Posterior vena cava (tissue), 2 donors: Measurements from ENCODE around the gene DENND6B. TPM values are rescaled to one million over a fixed set of nuclear protein-coding genes. Genes with fewer than 3 reads are reported as not detected.
A peak's percentile ranks its signal among the peaks of the same experiment; 100 is the strongest.
"Not testable (repeated sequence)": the region's sequence is repeated elsewhere in the genome, so short reads cannot be mapped to it uniquely, and the experiment has no call there.

ENCODE experiments used
- DNase-seq: peaks from one replicate; pipeline ENCODE4 v3.0.0-alpha.2; 2020; ENCODE audit warnings: low spot score
- intact Hi-C, 2 donors: fragments of 100-400 bp; cut with DNase I; formaldehyde crosslinking; loops; one replicate each; pipeline versions ENCODE4 v1.14.1 to v1.14.2; 2022 to 2023
- long read RNA-seq, 2 donors: library from polyadenylated mRNA; unstranded; transcript quantifications; one replicate each; pipeline ENCODE4 v2.0.0, GENCODE V29; 2020 to 2021
- total RNA-seq, 2 donors: library from RNA; stranded (reverse); fragmentation: NEBNext Ultra II Directional; extraction: Animal tissue kit (Norgen Biotek cat#: 25700); gene quantifications; one replicate each; pipeline ENCODE4 v1.2.1, GENCODE V29; 2021
- donor health status: DM: yes; HTN: yes; CAD: no.
- donor health status: DM: yes; HTN: yes; CAD: no.

The DENND6B gene, protein sequence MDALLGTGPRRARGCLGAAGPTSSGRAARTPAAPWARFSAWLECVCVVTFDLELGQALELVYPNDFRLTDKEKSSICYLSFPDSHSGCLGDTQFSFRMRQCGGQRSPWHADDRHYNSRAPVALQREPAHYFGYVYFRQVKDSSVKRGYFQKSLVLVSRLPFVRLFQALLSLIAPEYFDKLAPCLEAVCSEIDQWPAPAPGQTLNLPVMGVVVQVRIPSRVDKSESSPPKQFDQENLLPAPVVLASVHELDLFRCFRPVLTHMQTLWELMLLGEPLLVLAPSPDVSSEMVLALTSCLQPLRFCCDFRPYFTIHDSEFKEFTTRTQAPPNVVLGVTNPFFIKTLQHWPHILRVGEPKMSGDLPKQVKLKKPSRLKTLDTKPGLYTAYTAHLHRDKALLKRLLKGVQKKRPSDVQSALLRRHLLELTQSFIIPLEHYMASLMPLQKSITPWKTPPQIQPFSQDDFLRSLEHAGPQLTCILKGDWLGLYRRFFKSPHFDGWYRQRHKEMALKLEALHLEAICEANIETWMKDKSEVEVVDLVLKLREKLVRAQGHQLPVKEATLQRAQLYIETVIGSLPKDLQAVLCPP
- total RNA-seq: 1 to 10 TPM; 2.1 to 2.5 TPM
- long read RNA-seq, donor 1, partial matches to known transcripts: 0 of 1 reads
- long read RNA-seq, donor 1, other reads (novel, unspliced or antisense): 1 of 1 reads
- long read RNA-seq, donor 2, partial matches to known transcripts: 0 of 2 reads
- long read RNA-seq, donor 2, other reads (novel, unspliced or antisense): 2 of 2 reads

GRCh38 chr22:50326956-50327710 is at the start of gene DENND6B:
Gene DENND6B (minus strand): TSS chr22:50327012. CDS start chr22:50326988, 24 bp downstream.
- intact Hi-C loops: loop anchor here (5.0 kb wide), 1 partner anchor 50 kb away; no protein-coding TSS in a partner anchor
- DNase-seq: peak; percentile 94

- peak; percentile 8 for DNase-seq
- intact Hi-C loops: no loop called here
Measured at GRCh38 chr22:50376085-50376651, 49.4 kb upstream of the DENND6B start.

GRCh38 chr22:50371101-50371648 is 44.4 kb upstream of the DENND6B start:
- DNase-seq: no peak
- intact Hi-C loops: no loop called here

GRCh38 chr22:50367778-50368500 is 41.1 kb upstream of the DENND6B start:
- intact Hi-C loops: no loop called here
- DNase-seq: no peak

DNA sequence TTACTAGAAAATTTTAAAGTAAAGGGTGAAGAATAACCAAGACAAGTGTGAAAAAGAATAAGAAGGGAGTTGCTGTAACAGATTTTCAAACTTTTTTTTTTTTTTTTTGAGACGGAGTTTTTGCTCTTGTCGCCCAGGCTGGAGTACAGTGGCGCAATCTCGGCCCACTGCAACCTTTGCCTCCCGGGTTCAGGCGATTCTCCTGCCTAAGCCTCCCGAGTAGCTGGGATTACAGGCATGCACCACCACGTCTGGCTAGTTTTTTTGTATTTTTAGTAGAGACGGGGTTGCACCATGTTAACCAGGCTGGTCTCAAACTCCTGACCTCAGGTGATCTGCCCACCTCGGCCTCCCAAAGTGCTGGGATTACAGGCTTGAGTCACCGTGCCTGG is 37.0 kb upstream of the DENND6B start:
- intact Hi-C loops, DNase-seq: not testable (repeated sequence)

GRCh38 chr22:50363166-50363802 is 36.5 kb upstream of the DENND6B start:
- intact Hi-C loops: no loop called here
- no peak for DNase-seq

DNA sequence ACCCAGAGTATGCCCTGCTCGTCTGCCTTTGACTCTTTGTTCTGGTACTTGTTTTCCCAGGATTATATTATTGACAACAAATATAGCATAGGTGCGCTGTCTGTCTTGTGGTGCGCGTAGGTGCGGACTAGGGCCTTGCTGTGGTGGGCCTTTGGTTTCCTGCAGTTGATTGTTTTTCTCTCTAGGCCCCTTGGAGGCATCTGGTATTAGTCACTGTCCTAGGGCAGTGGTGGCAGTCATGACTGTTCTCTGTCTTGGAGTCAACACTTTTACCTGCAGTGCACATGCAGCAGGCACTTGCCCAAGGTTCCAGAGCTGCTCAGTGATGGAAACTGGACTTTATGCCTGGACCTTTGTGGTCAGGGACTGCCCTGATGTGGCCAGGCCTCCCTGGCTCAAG is 34.9 kb upstream of the DENND6B start:
- DNase-seq: no peak
- intact Hi-C loops: no loop called here

GRCh38 chr22:50361222-50361621 is 34.4 kb upstream of the DENND6B start:
- intact Hi-C loops: no loop called here
- DNase-seq: no peak

DNA sequence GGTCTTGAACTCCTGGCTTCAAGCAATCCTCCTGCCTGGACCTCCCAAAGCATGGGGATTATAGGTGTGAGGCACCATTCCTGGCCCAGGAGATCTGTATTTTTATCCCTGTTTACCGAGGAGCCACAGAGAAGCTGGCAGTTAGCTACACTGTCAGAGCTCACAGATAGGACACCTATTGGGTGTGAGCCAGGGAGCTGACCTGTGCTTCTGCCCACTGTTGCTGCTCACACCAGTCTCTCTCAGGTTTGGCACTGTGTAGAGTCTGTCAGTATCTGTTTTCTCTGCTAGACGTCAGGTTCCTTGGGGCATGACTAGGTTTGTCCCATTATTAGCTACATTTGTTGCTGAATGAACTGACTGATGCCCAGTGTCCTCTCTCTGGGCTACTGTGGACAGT is 33.8 kb upstream of the DENND6B start:
- no peak for DNase-seq
- intact Hi-C loops: no loop called here

DNA sequence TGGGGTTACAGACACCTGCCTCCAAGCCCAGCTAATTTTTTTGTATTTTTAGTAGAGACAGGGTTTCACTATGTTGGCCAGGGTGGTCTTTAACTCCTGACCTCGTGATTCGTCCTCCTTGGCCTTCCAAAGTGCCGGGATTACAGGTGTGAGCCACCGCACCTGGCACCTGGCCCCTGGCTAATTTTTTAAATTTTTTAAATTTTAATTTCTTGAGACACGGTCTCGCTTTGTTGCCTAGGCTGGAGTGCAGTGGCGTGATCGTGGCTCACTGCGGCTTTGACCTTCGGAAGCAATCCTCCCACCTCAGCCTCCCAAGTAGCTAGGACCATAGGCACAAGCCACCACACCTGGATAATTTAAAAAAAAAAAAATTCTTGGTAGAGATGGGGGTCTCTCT is 30.9 kb upstream of the DENND6B start:
- no peak for DNase-seq
- intact Hi-C loops: no loop called here

DNA sequence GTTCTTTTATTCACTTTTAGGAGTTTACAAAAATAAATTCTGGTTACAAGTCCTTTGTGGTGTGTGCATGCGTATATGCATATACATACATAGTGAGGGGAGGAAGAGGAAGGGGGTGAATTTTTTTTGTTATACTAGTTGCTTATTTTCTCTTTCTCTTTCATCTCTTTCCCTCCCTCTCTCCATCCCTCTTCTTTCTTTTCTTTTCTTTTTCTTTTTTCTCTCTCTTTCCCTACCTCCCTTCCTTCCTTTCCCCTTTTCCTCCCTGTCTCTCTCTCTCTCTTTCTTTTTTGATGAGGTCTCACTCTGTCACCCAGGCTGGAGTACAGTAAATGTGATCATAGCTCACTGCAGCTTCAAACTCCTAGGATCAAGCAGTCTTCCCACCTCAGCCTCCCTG is 30.4 kb upstream of the DENND6B start:
- DNase-seq: no peak
- intact Hi-C loops: no loop called here

DNA sequence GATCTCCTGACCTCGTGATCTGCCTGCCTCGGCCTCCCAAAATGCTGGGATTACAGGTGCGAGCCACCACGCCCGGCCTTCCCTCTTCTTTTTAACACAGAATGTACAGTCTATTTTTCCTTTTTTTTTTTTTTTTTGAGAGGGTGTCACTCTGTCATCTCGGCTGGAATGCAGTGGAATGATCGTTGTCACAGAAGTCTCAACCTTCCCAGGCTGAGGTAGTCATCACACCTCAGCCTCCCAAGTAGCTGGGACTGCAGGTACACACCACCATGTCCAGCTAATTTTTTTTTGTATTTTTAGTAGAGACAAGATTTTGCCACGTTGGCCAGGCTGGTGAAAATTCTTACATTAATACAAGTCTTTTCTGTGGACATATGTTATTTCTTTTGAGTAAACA is 29.4 kb upstream of the DENND6B start:
- DNase-seq: no peak
- intact Hi-C loops: no loop called here

DNA sequence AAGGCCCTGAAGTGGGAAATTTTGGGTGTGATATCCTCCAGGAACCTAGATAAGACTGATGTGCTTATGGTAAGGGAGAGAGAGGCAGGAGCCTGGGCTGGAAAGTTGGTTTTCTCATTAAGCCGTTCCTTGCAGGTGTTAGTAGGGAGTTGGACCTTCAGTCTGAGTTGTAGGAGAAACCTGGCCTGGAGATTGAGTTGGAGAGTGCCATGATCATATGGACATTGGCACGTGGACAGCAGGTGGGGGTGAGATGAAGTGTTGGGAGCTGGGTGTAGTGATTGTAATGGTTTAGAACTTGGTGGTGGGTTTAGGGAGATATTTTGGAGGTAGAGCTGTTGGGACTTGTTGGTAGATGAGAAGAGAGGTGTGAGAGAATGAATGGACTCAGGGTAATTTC is 21.2 kb upstream of the DENND6B start:
- DNase-seq: no peak
- intact Hi-C loops: no loop called here

GRCh38 chr22:50347157-50347556 is 20.3 kb upstream of the DENND6B start:
- intact Hi-C loops: no loop called here
- DNase-seq: no peak

- intact Hi-C loops: no loop called here
- DNase-seq: no peak
Measured at GRCh38 chr22:50346470-50346869, 19.7 kb upstream of the DENND6B start.

- intact Hi-C loops: loop anchor here (2.0 to 5.0 kb wide), 3 partner anchors 66 to 91 kb away; partner anchors contain the start of gene HDAC10 (in 1 of the 2)
- no peak for DNase-seq
Measured at GRCh38 chr22:50343541-50343935, 16.7 kb upstream of the DENND6B start.

GRCh38 chr22:50342651-50343540 is 16.1 kb upstream of the DENND6B start, which contains the start of gene PPP6R2:
Gene PPP6R2 (plus strand): TSS chr22:50343327. CDS start chr22:50393909, 50,582 bp downstream.
- intact Hi-C loops: loop anchor here (2.0 to 5.0 kb wide), 3 partner anchors 66 to 91 kb away; partner anchors contain the start of gene HDAC10 (in 1 of the 2)
- peak; percentile 96 for DNase-seq
